H9 (cell line): ENCODE measurements around the gene ADAM23. TPM values are rescaled to one million over a fixed set of nuclear protein-coding genes. Genes with fewer than 3 reads are reported as not detected.

Source experiments
- DNase-seq: peaks from one replicate; pipeline ENCODE4 v3.0.0-alpha.2; 2017
- H2AFZ ChIP-seq: one replicate; pipeline ENCODE4 v1.6.1; 2013; ENCODE audit warnings: mild to moderate bottlenecking, low read length, control low read depth, moderate library complexity
- H2AK5ac ChIP-seq: 2 replicates; pipeline ENCODE4 v1.6.1; 2013; ENCODE audit warnings: low read length, control low read depth, mixed read lengths; ENCODE audit not compliant: insufficient read length
- H2BK120ac ChIP-seq: one replicate; pipeline ENCODE4 v1.6.1; 2013; ENCODE audit warnings: low read depth, mild to moderate bottlenecking, low read length, control low read depth, inconsistent platforms; ENCODE audit not compliant: poor library complexity, severe bottlenecking
- H2BK12ac ChIP-seq: 2 replicates; pipeline ENCODE4 v1.6.1; 2013; ENCODE audit warnings: low read length, control low read depth, mixed read lengths, low read depth; ENCODE audit not compliant: insufficient read length
- H2BK15ac ChIP-seq: 2 replicates; pipeline ENCODE4 v1.6.1; 2013; ENCODE audit warnings: low read depth, low read length, control low read depth
- H2BK20ac ChIP-seq: one replicate; pipeline ENCODE4 v1.6.1; 2013; ENCODE audit warnings: low read depth, mild to moderate bottlenecking, low read length, control low read depth, inconsistent platforms; ENCODE audit not compliant: poor library complexity, severe bottlenecking
- H2BK5ac ChIP-seq: 2 replicates; pipeline ENCODE4 v1.6.1; 2013; ENCODE audit warnings: low read length, control low read depth, mixed read lengths; ENCODE audit not compliant: insufficient read length
- H3K14ac ChIP-seq: 2 replicates; pipeline ENCODE4 v1.6.1; 2013; ENCODE audit warnings: low read length, control low read depth; ENCODE audit not compliant: insufficient read depth
- H3K18ac ChIP-seq: 2 replicates; pipeline ENCODE4 v1.6.1; 2013; ENCODE audit warnings: low read depth, mild to moderate bottlenecking, mixed read lengths, low read length, control low read depth; ENCODE audit not compliant: insufficient read length
- H3K23ac ChIP-seq: 2 replicates; pipeline ENCODE4 v1.6.1; 2013; ENCODE audit warnings: low read length, control low read depth, mixed read lengths, low read depth; ENCODE audit not compliant: insufficient read length
- H3K23me2 ChIP-seq: 2 replicates; pipeline ENCODE4 v1.6.1; 2013; ENCODE audit warnings: low read depth, mild to moderate bottlenecking, mixed read lengths, low read length, control low read depth; ENCODE audit not compliant: insufficient read length, poor library complexity, severe bottlenecking
- H3K27ac ChIP-seq: 2 replicates; pipeline ENCODE4 v1.5.1; 2013; ENCODE audit warnings: low read length, control low read depth, mixed read lengths, low read depth; ENCODE audit not compliant: insufficient read length
- H3K27me3 ChIP-seq: 2 replicates; pipeline ENCODE4 v1.6.1; 2013; ENCODE audit warnings: low read length, control low read depth, inconsistent platforms; ENCODE audit not compliant: insufficient read depth
- H3K4ac ChIP-seq: 2 replicates; pipeline ENCODE4 v1.6.1; 2013; ENCODE audit warnings: low read depth, mild to moderate bottlenecking, control low read depth, inconsistent platforms, low read length, moderate library complexity
- H3K4me1 ChIP-seq: 2 replicates; pipeline ENCODE4 v1.6.1; 2013; ENCODE audit warnings: low read length, control low read depth, inconsistent platforms; ENCODE audit not compliant: insufficient read depth
- H3K4me2 ChIP-seq: 2 replicates; pipeline ENCODE4 v1.6.1; 2013; ENCODE audit warnings: low read length, control low read depth, mixed read lengths; ENCODE audit not compliant: insufficient read length, insufficient read depth
- H3K56ac ChIP-seq: 2 replicates; pipeline ENCODE4 v1.6.1; 2013; ENCODE audit warnings: low read depth, mild to moderate bottlenecking, mixed read lengths, low read length, control low read depth; ENCODE audit not compliant: insufficient read length
- H3K79me1 ChIP-seq: 2 replicates; pipeline ENCODE4 v1.6.1; 2013; ENCODE audit warnings: low read depth, mild to moderate bottlenecking, moderate library complexity, low read length, control low read depth, inconsistent platforms; ENCODE audit not compliant: insufficient read depth, poor library complexity, severe bottlenecking
- H3K79me2 ChIP-seq: 2 replicates; pipeline ENCODE4 v1.6.1; 2013; ENCODE audit warnings: low read length, control low read depth, inconsistent platforms; ENCODE audit not compliant: insufficient read depth
- H3K9ac ChIP-seq: 2 replicates; pipeline ENCODE4 v1.6.1; 2013; ENCODE audit warnings: low read length, control low read depth, mixed read lengths; ENCODE audit not compliant: insufficient read length; ENCODE audit errors: extremely low read depth
- H3K9me3 ChIP-seq: one replicate; pipeline ENCODE4 v1.6.1; 2013; ENCODE audit warnings: low read depth, low read length, inconsistent platforms; ENCODE audit not compliant: control insufficient read depth
- H3T11ph ChIP-seq: one replicate; pipeline ENCODE4 v1.6.1; 2013; ENCODE audit warnings: mild to moderate bottlenecking, low read length, control low read depth, inconsistent platforms
- H4K20me1 ChIP-seq: one replicate; pipeline ENCODE4 v1.6.1; 2013; ENCODE audit not compliant: control insufficient read depth, insufficient read length, insufficient read depth
- H4K5ac ChIP-seq: 2 replicates; pipeline ENCODE4 v1.6.1; 2013; ENCODE audit warnings: low read depth, mild to moderate bottlenecking, mixed read lengths, low read length, control low read depth; ENCODE audit not compliant: insufficient read length
- H4K8ac ChIP-seq: replicated peaks from 2 replicates; pipeline ENCODE4 v1.6.1; 2013; ENCODE audit warnings: low read length, control low read depth, mixed read lengths, low read depth; ENCODE audit not compliant: insufficient read length
- H4K91ac ChIP-seq: 2 replicates; pipeline ENCODE4 v1.6.1; 2013; ENCODE audit warnings: low read depth, mild to moderate bottlenecking, moderate library complexity, mixed read lengths, low read length, control low read depth; ENCODE audit not compliant: insufficient read length
- H3K27ac Mint-ChIP-seq, 3 experiments: 2 replicates in 2 of 3; 3 replicates in 1 of 3; pipeline ENCODE4 v1.8.0; 2020 to 2021; ENCODE audit warnings: mixed read lengths in 3 of 3, mild to moderate bottlenecking in 1 of 3, moderate library complexity in 1 of 3
- H3K27me3 Mint-ChIP-seq: 2 replicates; pipeline ENCODE4 v1.8.0; 2021; ENCODE audit warnings: low read depth, mild to moderate bottlenecking, moderate library complexity, mixed read lengths
- H3K36me3 Mint-ChIP-seq, 3 experiments: 2 replicates in 2 of 3; 3 replicates in 1 of 3; pipeline ENCODE4 v1.8.0; 2020 to 2021; ENCODE audit warnings: low read depth in 3 of 3, mixed read lengths in 3 of 3; ENCODE audit not compliant: insufficient read depth in 1 of 3
- H3K4me1 Mint-ChIP-seq, 2 experiments: 2 replicates each; pipeline ENCODE4 v1.8.0; 2020; ENCODE audit warnings: mixed read lengths in 2 of 2
- H3K4me3 Mint-ChIP-seq, 2 experiments: 2 replicates in 1 of 2; 3 replicates in 1 of 2; pipeline ENCODE4 v1.8.0; 2020 to 2021; ENCODE audit warnings: mild to moderate bottlenecking in 2 of 2, mixed read lengths in 2 of 2, moderate library complexity in 1 of 2
- H3K9me3 Mint-ChIP-seq, 2 experiments: 2 replicates in 1 of 2; 3 replicates in 1 of 2; pipeline ENCODE4 v1.8.0; 2020; ENCODE audit warnings: mild to moderate bottlenecking in 2 of 2, mixed read lengths in 2 of 2, moderate library complexity in 1 of 2
- CTCF ChIP-seq: fragments of 200-600 bp; sonication (generic); conservative IDR thresholded peaks from 3 replicates; pipeline ENCODE4 v1.8.0; 2021; ENCODE audit warnings: antibody characterized with exemption, mild to moderate bottlenecking
- WGBS: extraction: QIAGEN DNeasy Blood & Tissue Kit; methylation state at CpG from one replicate; pipeline ENCODE4 v1.1.7; 2013; ENCODE audit warnings: missing lambda C conversion rate, low lambda C conversion rate, mixed read lengths; ENCODE audit not compliant: insufficient read length; ENCODE audit errors: extremely low coverage; 5-methylcytosine and 5-hydroxymethylcytosine counted together
- total RNA-seq: library from RNA; stranded (reverse); gene quantifications from 2 replicates; pipeline ENCODE4 v1.2.1, GENCODE V29; 2021

Gene ADAM23
- total RNA-seq, 1 experiment from 2014 or later: 21.4 TPM

GRCh38 chr2:206619011-206619410, 175.7 kb downstream of the ADAM23 start:
- H3K4me1 ChIP-seq: no peaks in the 10 kb centered on the region
- H2AK5ac ChIP-seq: no peak overlapping the region
- H3K56ac ChIP-seq: no peak overlapping the region
- WGBS: no CpG with 5 or more reads among the region's 3 CpGs
- peaks cover 0 to 2% (median 0%) of the 10 kb centered on the region in 3 experiments; a peak in 2 of 7 replicates for H3K36me3 Mint-ChIP-seq
- H2BK20ac ChIP-seq: no peak overlapping the region
- H3K27ac Mint-ChIP-seq: no peak overlapping the region
- H4K91ac ChIP-seq: no peak overlapping the region
- H2BK120ac ChIP-seq: no peak overlapping the region
- H3K23me2 ChIP-seq: no peaks in the 10 kb centered on the region
- no peak overlapping the region for H3K4ac ChIP-seq
- DNase-seq: no peak
- no peak overlapping the region for H3K9ac ChIP-seq
- H4K8ac ChIP-seq: no peak overlapping the region
- no peak overlapping the region for H3K14ac ChIP-seq
- no peak overlapping the region for H2BK5ac ChIP-seq
- no peaks in the 10 kb centered on the region for H3K27me3 ChIP-seq
- H3K4me3 Mint-ChIP-seq: no peak overlapping the region
- H3K27me3 Mint-ChIP-seq: no peaks in the 10 kb centered on the region
- H3K27ac ChIP-seq: no peak overlapping the region
- no peaks in the 10 kb centered on the region for H3K9me3 Mint-ChIP-seq
- no peak for TF ChIP-seq CTCF
- no peak overlapping the region for H4K5ac ChIP-seq
- H4K20me1 ChIP-seq: peaks cover 2% of the 10 kb centered on the region
- no peaks in the 10 kb centered on the region for H3K79me1 ChIP-seq
- H3K9me3 ChIP-seq: no peaks in the 10 kb centered on the region
- no peak overlapping the region for H3T11ph ChIP-seq
- no peak overlapping the region for H3K4me2 ChIP-seq
- H2BK15ac ChIP-seq: no peak overlapping the region
- no peak overlapping the region for H2AFZ ChIP-seq
- H3K4me1 Mint-ChIP-seq: 0 out of 4 replicates have a peak, but pooled peaks cover 0 to 3% of the 10 kb centered on the region in 2 experiments
- no peaks in the 10 kb centered on the region for H3K79me2 ChIP-seq
- H3K23ac ChIP-seq: no peak overlapping the region
- no peak overlapping the region for H3K18ac ChIP-seq
- H2BK12ac ChIP-seq: no peak overlapping the region
